ENCODE data around the gene SRBD1.
A peak's percentile ranks its signal among the peaks of the same experiment; 100 is the strongest.

The SRBD1 gene

GRCh38 chr2:45496869-45497268 lies 114.2 kb downstream of the SRBD1 start:
- TF ChIP-seq CTCF (IDR thresholded peaks at IDR 0.05; ENCODE audit: low read depth, low read length), result no peak
- DNase-seq (ENCODE audit: low read depth in 2 of 2), result no peak

GRCh38 chr2:45494978-45495293 lies 116.1 kb downstream of the SRBD1 start:
- no peak for DNase-seq (ENCODE audit: low read depth in 2 of 2)
- TF ChIP-seq CTCF (IDR thresholded peaks at IDR 0.05; ENCODE audit: low read depth, low read length), result no peak
- no peak overlapping the region for H3K4me3 ChIP-seq (replicated peaks in 1 of 2; ENCODE audit: low read depth in 2 of 2, low read length in 2 of 2)

More at GRCh38 chr2:45496869-45497268, 114.2 kb downstream of the SRBD1 start:
- H3K4me3 ChIP-seq (replicated peaks in 1 of 2; ENCODE audit: low read depth in 2 of 2, low read length in 2 of 2), result no peak overlapping the region

GRCh38 chr2:45494275-45494977 lies 116.6 kb downstream of the SRBD1 start:
- H3K4me3 ChIP-seq (replicated peaks in 1 of 2; ENCODE audit: low read depth in 2 of 2, low read length in 2 of 2), result no peak overlapping the region
- DNase-seq (ENCODE audit: low read depth in 2 of 2), result peak; percentile 91 to 92
- TF ChIP-seq CTCF (IDR thresholded peaks at IDR 0.05; ENCODE audit: low read depth, low read length), result peak; percentile 68

- no peak for DNase-seq (ENCODE audit: low read depth in 2 of 2)
- no peak overlapping the region for H3K4me3 ChIP-seq (replicated peaks in 1 of 2; ENCODE audit: low read depth in 2 of 2, low read length in 2 of 2)
- no peak for TF ChIP-seq CTCF (IDR thresholded peaks at IDR 0.05; ENCODE audit: low read depth, low read length)
Observed at GRCh38 chr2:45484965-45485364, 126.1 kb downstream of the SRBD1 start.

- H3K4me3 ChIP-seq (replicated peaks in 1 of 2; ENCODE audit: low read depth in 2 of 2, low read length in 2 of 2), result no peak overlapping the region
- TF ChIP-seq CTCF (IDR thresholded peaks at IDR 0.05; ENCODE audit: low read depth, low read length), result peak; percentile 33
- peak; percentile 29 to 42 for DNase-seq (ENCODE audit: low read depth in 2 of 2)
Observed at GRCh38 chr2:45483997-45484396, 127.1 kb downstream of the SRBD1 start.

- TF ChIP-seq CTCF (IDR thresholded peaks at IDR 0.05; ENCODE audit: low read depth, low read length), result no peak
- DNase-seq (ENCODE audit: low read depth in 2 of 2), result no peak
- no peak overlapping the region for H3K4me3 ChIP-seq (replicated peaks in 1 of 2; ENCODE audit: low read depth in 2 of 2, low read length in 2 of 2)
Observed at GRCh38 chr2:45477546-45477945, 133.5 kb downstream of the SRBD1 start.

- peak in 1 of 2 donors; percentile 43 for DNase-seq (ENCODE audit: low read depth in 2 of 2)
- TF ChIP-seq CTCF (IDR thresholded peaks at IDR 0.05; ENCODE audit: low read depth, low read length), result no peak
- no peak overlapping the region for H3K4me3 ChIP-seq (replicated peaks in 1 of 2; ENCODE audit: low read depth in 2 of 2, low read length in 2 of 2)
Observed at GRCh38 chr2:45470531-45470930, 140.5 kb downstream of the SRBD1 start.
